HEK293 (cell line): ENCODE results near the gene FAM229B.

Source experiments
- CTCF ChIA-PET: fragments of 350-600 bp; formaldehyde crosslinking; extraction: SDS; loops from one replicate; lab custom pipeline; 2021; ENCODE audit warnings: antibody characterized with exemption; lab: Yijun Ruan, JAX
- POLR2A ChIA-PET: fragments of 300-600 bp; formaldehyde crosslinking; extraction: SDS; loops from one replicate; lab custom pipeline; 2020; ENCODE audit warnings: antibody characterized with exemption, inconsistent platforms; lab: Yijun Ruan, JAX
- H3K27ac ChIP-seq: fragments of 200-500 bp; sonication (Bioruptor generic); 2 replicates; pipeline ENCODE4 v1.5.1; 2014; ENCODE audit warnings: low read depth, low read length, control low read depth, inconsistent platforms; ENCODE audit errors: extremely low read depth
- H3K36me3 ChIP-seq, 2 experiments: fragments of 200-500 bp in 1 of 2; sonication (Bioruptor generic) in 1 of 2; 1 replicate in 1 of 2; 2 replicates in 1 of 2; pipeline ENCODE4 v1.5.1; 2014 to 2017; ENCODE audit warnings: inconsistent platforms in 2 of 2, low read length in 2 of 2; ENCODE audit not compliant: control insufficient read depth in 2 of 2, insufficient read depth in 1 of 2
- H3K4me1 ChIP-seq: fragments of 200-500 bp; sonication (Bioruptor generic); 2 replicates; pipeline ENCODE4 v1.5.1; 2014; ENCODE audit warnings: mild to moderate bottlenecking, low read length, inconsistent platforms; ENCODE audit not compliant: control insufficient read depth, insufficient read depth
- H3K4me3 ChIP-seq: 2 replicates; pipeline ENCODE4 v1.5.1; 2011; ENCODE audit warnings: low read depth, mild to moderate bottlenecking, control low read depth, low read length, moderate library complexity
- H3K9me3 ChIP-seq: fragments of 200-500 bp; sonication (Bioruptor generic); 2 replicates; pipeline ENCODE4 v1.5.1; 2014; ENCODE audit warnings: low read depth, low read length, inconsistent platforms; ENCODE audit not compliant: control insufficient read depth, insufficient read depth
- GLIS1 ChIP-seq: fragments of 450-650 bp; formaldehyde crosslinking; IDR thresholded peaks from 2 replicates; pipeline ENCODE4 v1.5.1; 2016; ENCODE audit warnings: missing biosample characterization, missing genetic modification characterization
- HOXC10 ChIP-seq: sonication (generic); formaldehyde crosslinking; IDR thresholded peaks from 2 replicates; pipeline ENCODE4 v1.8.1; 2023; ENCODE audit warnings: mild to moderate bottlenecking, missing genetic modification reagents
- OVOL3 ChIP-seq: fragments of 450-650 bp; formaldehyde crosslinking; IDR thresholded peaks from 2 replicates; pipeline ENCODE4 v1.5.1; 2016; ENCODE audit warnings: missing biosample characterization, missing genetic modification characterization
- REPIN1 ChIP-seq: fragments of 450-650 bp; formaldehyde crosslinking; IDR thresholded peaks from 2 replicates; pipeline ENCODE4 v1.5.1; 2017; ENCODE audit warnings: missing biosample characterization, missing genetic modification characterization, low read depth
- SALL2 ChIP-seq: fragments of 450-650 bp; formaldehyde crosslinking; IDR thresholded peaks from 2 replicates; pipeline ENCODE4 v1.5.0; 2017; ENCODE audit warnings: missing biosample characterization, mild to moderate bottlenecking, missing genetic modification characterization, borderline replicate concordance
- SCRT1 ChIP-seq: fragments of 450-650 bp; formaldehyde crosslinking; IDR thresholded peaks from 2 replicates; pipeline ENCODE4 v1.5.1; 2016; ENCODE audit warnings: missing biosample characterization, missing genetic modification characterization, borderline replicate concordance
- TRIM28 ChIP-seq: IDR thresholded peaks from 2 replicates; pipeline ENCODE4 v1.6.1; 2011; ENCODE audit warnings: low read length, control low read depth, borderline replicate concordance
- TSHZ1 ChIP-seq: fragments of 450-650 bp; formaldehyde crosslinking; IDR thresholded peaks from 2 replicates; pipeline ENCODE4 v1.5.1; 2016; ENCODE audit warnings: missing biosample characterization, missing genetic modification characterization, borderline replicate concordance
- WT1 ChIP-seq: fragments of 450-650 bp; formaldehyde crosslinking; IDR thresholded peaks from 2 replicates; pipeline ENCODE4 v1.5.1; 2016; ENCODE audit warnings: missing biosample characterization, missing genetic modification characterization
- YY2 ChIP-seq: fragments of 450-650 bp; formaldehyde crosslinking; IDR thresholded peaks from 2 replicates; pipeline ENCODE4 v1.5.1; 2016; ENCODE audit warnings: missing biosample characterization, missing genetic modification characterization
- ZNF112 ChIP-seq: fragments of 450-650 bp; formaldehyde crosslinking; IDR thresholded peaks from 2 replicates; pipeline ENCODE4 v1.5.0; 2017; ENCODE audit warnings: missing biosample characterization, missing genetic modification characterization
- ZNF140 ChIP-seq: fragments of 450-650 bp; formaldehyde crosslinking; IDR thresholded peaks from 2 replicates; pipeline ENCODE4 v1.5.1; 2016; ENCODE audit warnings: missing biosample characterization, missing genetic modification characterization
- ZNF175 ChIP-seq: fragments of 450-650 bp; formaldehyde crosslinking; IDR thresholded peaks from 2 replicates; pipeline ENCODE4 v1.5.1; 2016; ENCODE audit warnings: missing biosample characterization, missing genetic modification characterization
- ZNF184 ChIP-seq: fragments of 450-650 bp; IDR thresholded peaks from 2 replicates; pipeline ENCODE4 v1.5.1; 2018; ENCODE audit warnings: missing biosample characterization, mild to moderate bottlenecking, missing genetic modification characterization
- ZNF274 ChIP-seq, 2 experiments: fragments of 200-500 bp in 1 of 2; fragments of 450-650 bp in 1 of 2; sonication (Bioruptor generic) in 1 of 2; formaldehyde crosslinking in 1 of 2; IDR thresholded peaks; 2 replicates each; pipeline versions ENCODE4 v1.5.1 to v1.6.1; 2014 to 2016; ENCODE audit warnings: borderline replicate concordance in 1 of 2, inconsistent platforms in 1 of 2, low read length in 1 of 2, missing biosample characterization in 1 of 2, missing genetic modification characterization in 1 of 2
- ZNF311 ChIP-seq: fragments of 450-650 bp; formaldehyde crosslinking; IDR thresholded peaks from 2 replicates; pipeline ENCODE4 v1.5.1; 2017; ENCODE audit warnings: missing biosample characterization, missing genetic modification characterization, borderline replicate concordance
- ZNF341 ChIP-seq: fragments of 450-650 bp; formaldehyde crosslinking; IDR thresholded peaks from 2 replicates; pipeline ENCODE4; 2016; ENCODE audit warnings: low read depth, missing biosample characterization, missing genetic modification characterization
- ZNF37A ChIP-seq: fragments of 450-650 bp; IDR thresholded peaks from 2 replicates; pipeline ENCODE4 v1.5.1; 2018; ENCODE audit warnings: missing biosample characterization, missing genetic modification characterization
- ZNF529 ChIP-seq: fragments of 450-650 bp; formaldehyde crosslinking; IDR thresholded peaks from 2 replicates; pipeline ENCODE4 v1.5.1; 2017; ENCODE audit warnings: missing genetic modification characterization, missing biosample characterization; ENCODE audit not compliant: insufficient replicate concordance
- ZNF548 ChIP-seq: fragments of 450-650 bp; formaldehyde crosslinking; IDR thresholded peaks from 2 replicates; pipeline ENCODE4 v1.5.1; 2016; ENCODE audit warnings: missing biosample characterization, missing genetic modification characterization
- ZNF580 ChIP-seq: fragments of 450-650 bp; formaldehyde crosslinking; IDR thresholded peaks from 2 replicates; pipeline ENCODE4 v1.5.1; 2016; ENCODE audit warnings: missing biosample characterization, missing genetic modification characterization
- ZNF585B ChIP-seq: fragments of 450-650 bp; formaldehyde crosslinking; IDR thresholded peaks from 2 replicates; pipeline ENCODE4 v1.5.1; 2016; ENCODE audit warnings: missing biosample characterization, missing genetic modification characterization
- ZNF626 ChIP-seq: fragments of 450-650 bp; sonication (Bioruptor Pico); formaldehyde crosslinking; IDR thresholded peaks from 2 replicates; pipeline ENCODE4 v1.5.1; 2018; ENCODE audit warnings: missing biosample characterization, missing genetic modification characterization, inconsistent platforms
- ZNF704 ChIP-seq: fragments of 450-650 bp; formaldehyde crosslinking; IDR thresholded peaks from 2 replicates; pipeline ENCODE4 v1.5.1; 2016; ENCODE audit warnings: missing biosample characterization, missing genetic modification characterization
- ZNF785 ChIP-seq: fragments of 450-650 bp; formaldehyde crosslinking; IDR thresholded peaks from 2 replicates; pipeline ENCODE4 v1.5.1; 2016; ENCODE audit warnings: missing biosample characterization, missing genetic modification characterization

Gene FAM229B

GRCh38 chr6:112114577-112115223, 27.3 kb downstream of the FAM229B start:
- no peak overlapping the region for H3K27ac ChIP-seq
- CTCF ChIA-PET: interaction anchor here (1.3 kb wide), 1 partner anchor 24 kb away, joined by 3 read pairs; no protein-coding TSS in a partner anchor
- H3K4me1 ChIP-seq: no peaks in the 10 kb centered on the region
- TF ChIP-seq OVOL3 (tag by site-specific recombination) (no peak), ZNF341 (tag by site-specific recombination) (no peak), ZNF140 (no peak), SALL2 (tag by site-specific recombination) (no peak), ZNF175 (tag by site-specific recombination) (no peak), WT1 (tag by site-specific recombination) (no peak), SCRT1 (tag by site-specific recombination) (no peak), ZNF548 (tag by site-specific recombination) (no peak), ZNF580 (tag by site-specific recombination) (no peak), ZNF785 (tag by site-specific recombination) (no peak), YY2 (tag by site-specific recombination) (no peak), REPIN1 (tag by site-specific recombination) (no peak)
- POLR2A ChIA-PET: no interaction called here
- H3K4me3 ChIP-seq: no peak overlapping the region
- peaks cover 0 to 4% of the 10 kb centered on the region in 2 experiments; a peak in 1 of 3 replicates for H3K36me3 ChIP-seq
- no peaks in the 10 kb centered on the region for H3K9me3 ChIP-seq

- Histone ChIP-seq H3K36me3 (peaks cover 0 to 4% of the 10 kb centered on the region in 2 experiments; a peak in 1 of 3 replicates), H3K27ac (no peak overlapping the region), H3K9me3 (no peaks in the 10 kb centered on the region), H3K4me3 (no peak overlapping the region), H3K4me1 (no peaks in the 10 kb centered on the region)
- TF ChIP-seq ZNF184 (tag by site-specific recombination) (no peak), ZNF585B (no peak), TRIM28 (no peak), ZNF37A (tag by site-specific recombination) (no peak), ZNF529 (tag by site-specific recombination) (no peak), ZNF112 (tag by site-specific recombination) (no peak), GLIS1 (no peak), SALL2 (tag by site-specific recombination) (no peak), ZNF311 (no peak), ZNF626 (tag by site-specific recombination) (no peak), ZNF704 (tag by site-specific recombination) (no peak), HOXC10 (CRISPR knock-in tag) (no peak), TSHZ1 (no peak), ZNF274 (IDR thresholded peaks at IDR 0.05; ENCODE audit: low read length) (no peak), ZNF274 (tag by site-specific recombination; IDR thresholded peaks at IDR 0.05; ENCODE audit: borderline replicate concordance) (no peak)
- POLR2A ChIA-PET: interaction anchor here (1.3 kb wide), 1 partner anchor 29 kb away, joined by 3 read pairs; the partner anchor contains the start of genes FAM229B and TUBE1
- CTCF ChIA-PET: interaction anchor here (0.6 to 1.3 kb wide), 3 partner anchors 26 to 131 kb away, joined by 3 to 4 read pairs (median 3); no protein-coding TSS in a partner anchor
Measured at GRCh38 chr6:112116221-112116620, 28.8 kb downstream of the FAM229B start.
